D721Med (cell line): ENCODE data around the gene UPK3A.

ENCODE experiments used
- DNase-seq: peaks from one replicate; pipeline ENCODE4 v3.0.0; 2011; ENCODE audit warnings: low spot score; ENCODE audit not compliant: insufficient read length
- FAIRE-seq: peaks from 2 replicates; lab custom pipeline; 2011; peaks lifted over from hg19 to GRCh38; lab: Jason Lieb, UNC
- TF ChIP-seq, protein P1 (sequence below): IDR thresholded peaks from 2 replicates; pipeline ENCODE4 v1.5.1; 2012; ENCODE audit warnings: mild to moderate bottlenecking, control low read depth; ENCODE audit not compliant: insufficient read depth; ENCODE audit errors: missing control alignments

UPK3A gene

DNA sequence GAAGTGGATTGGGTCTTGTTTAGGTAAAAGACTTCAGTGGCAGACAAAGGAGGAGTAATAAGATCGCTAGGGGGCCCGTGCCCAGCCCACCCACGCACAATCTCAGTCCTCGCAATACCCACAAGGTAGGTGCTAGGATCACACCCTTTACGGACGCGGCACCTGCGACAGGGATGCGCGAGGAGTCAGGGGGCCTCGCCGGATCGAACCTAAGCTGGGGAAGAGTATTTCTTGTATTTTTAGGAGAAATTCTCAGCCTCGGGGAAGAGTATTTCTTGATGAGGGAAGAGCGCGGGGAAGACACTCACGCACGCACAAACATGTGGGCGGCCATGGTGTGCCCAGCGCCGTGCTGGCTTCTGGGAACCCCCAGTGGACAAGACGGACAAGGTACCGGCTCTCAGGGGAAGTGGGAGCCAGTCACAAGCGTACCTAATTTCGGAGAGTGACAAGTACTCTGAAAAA, 24.2 kb downstream of the UPK3A start:
- no peak for FAIRE-seq
- TF ChIP-seq, protein P1, sequence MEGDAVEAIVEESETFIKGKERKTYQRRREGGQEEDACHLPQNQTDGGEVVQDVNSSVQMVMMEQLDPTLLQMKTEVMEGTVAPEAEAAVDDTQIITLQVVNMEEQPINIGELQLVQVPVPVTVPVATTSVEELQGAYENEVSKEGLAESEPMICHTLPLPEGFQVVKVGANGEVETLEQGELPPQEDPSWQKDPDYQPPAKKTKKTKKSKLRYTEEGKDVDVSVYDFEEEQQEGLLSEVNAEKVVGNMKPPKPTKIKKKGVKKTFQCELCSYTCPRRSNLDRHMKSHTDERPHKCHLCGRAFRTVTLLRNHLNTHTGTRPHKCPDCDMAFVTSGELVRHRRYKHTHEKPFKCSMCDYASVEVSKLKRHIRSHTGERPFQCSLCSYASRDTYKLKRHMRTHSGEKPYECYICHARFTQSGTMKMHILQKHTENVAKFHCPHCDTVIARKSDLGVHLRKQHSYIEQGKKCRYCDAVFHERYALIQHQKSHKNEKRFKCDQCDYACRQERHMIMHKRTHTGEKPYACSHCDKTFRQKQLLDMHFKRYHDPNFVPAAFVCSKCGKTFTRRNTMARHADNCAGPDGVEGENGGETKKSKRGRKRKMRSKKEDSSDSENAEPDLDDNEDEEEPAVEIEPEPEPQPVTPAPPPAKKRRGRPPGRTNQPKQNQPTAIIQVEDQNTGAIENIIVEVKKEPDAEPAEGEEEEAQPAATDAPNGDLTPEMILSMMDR: no peak
- DNase-seq: no peak

DNA sequence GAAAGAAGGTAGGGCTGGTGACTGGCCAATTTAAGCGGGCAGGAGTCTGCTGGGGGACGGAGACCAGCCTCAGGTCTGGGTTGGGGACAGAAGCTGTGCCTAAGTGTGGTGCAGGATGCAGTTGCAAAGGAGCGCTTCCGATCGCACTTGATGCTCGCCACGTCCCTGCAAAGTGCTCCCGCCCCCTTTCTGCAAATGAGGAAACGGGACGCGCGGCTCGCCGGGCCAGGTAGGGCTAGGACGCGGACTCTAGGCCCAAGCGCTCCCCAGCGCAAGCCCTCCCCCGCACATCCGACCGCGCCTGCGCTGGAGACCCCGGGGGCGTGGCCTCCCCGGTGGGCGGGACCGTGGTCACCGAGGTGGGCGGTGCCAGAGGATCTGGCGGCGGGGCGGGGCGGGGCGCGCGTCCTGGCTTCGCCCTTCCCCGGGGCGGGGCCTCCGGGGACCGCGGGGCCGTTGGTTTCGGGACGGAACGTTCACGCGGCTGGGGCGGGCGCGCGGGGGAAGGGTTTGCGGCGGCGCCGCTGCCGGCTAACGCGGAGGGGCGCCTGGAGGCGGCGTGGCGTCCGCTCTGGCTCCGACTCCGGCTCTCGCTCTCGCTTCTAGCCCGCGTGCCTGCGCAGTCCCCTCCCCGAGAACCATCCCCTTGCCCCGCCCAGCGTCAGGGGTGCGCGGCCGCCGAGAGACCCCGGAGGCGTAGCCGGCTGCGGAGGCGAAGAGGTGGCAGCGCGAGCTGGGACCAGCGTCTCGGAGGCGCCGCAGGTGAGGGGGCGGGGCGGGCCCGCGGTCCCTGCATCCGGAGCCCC, 24.9 kb downstream of the UPK3A start, which contains the start of gene FAM118A:
Gene FAM118A, plus strand, starts transcription at position 513 of the 806 bp plus-strand sequence. CDS start 12,446 bp downstream, outside the sequence.
- FAIRE-seq: no peak
- TF ChIP-seq, protein P1: no peak
- peak; percentile 53 for DNase-seq

DNA sequence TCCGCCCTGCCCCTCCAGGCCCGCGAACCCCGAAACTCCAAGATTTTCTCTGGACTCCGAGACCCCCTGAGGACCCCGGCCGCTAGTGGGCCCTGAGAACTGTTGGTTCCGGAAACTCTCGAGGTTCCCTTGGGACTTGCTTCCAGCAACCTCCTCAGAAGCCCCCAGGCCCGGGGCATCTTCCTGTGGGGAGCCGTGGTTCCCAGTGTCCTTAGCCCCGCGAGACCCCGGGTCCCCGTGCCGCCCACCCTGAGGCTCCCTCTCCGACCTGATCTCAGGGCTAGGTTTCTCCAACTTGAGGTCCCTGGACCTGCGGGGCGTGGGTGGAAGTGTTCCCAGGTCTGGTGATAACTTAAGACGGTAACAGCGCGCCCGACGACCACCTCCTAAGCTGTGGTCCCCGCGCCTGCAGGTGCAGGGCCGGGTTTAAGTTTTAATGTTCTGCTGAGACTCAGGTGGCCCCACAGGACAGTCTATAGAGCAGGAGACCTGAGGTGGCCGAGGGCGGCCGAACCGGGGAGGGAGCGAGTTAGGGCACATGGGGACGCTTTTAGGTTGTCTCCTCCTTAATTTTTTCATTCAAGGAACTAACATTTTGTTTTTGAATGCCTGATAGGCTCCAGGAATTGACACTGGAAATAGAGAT, 25.7 kb downstream of the UPK3A start:
- DNase-seq (no peak), FAIRE-seq (no peak)
- TF ChIP-seq, protein P1: no peak

DNA sequence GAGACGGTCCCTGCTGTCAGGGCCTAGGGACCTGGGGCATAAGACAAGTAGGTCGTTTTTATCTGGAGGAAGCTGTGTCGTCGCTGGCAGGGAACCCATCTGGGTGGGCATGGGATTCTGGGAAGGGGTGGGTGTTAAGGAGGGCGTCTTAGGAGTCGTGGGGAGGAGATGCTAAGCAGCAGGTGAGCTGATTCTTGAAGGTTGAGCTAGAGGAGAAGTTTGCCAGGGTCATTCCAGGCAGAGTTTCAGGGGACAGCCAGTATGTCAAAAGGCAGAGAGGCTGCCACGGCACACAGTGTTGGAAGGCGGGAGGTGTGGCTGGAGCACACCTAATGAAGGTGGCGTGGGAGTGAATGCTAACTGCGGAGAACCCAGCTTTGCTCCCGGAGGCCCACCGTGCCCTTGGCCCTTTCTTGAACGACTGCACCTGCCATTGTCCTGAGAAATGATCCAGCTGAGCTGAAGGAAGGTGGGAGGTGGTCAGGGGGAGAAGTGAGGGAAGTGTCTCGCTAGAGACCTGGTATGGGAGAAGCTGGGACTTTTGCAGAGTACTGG, 26.3 kb downstream of the UPK3A start:
- FAIRE-seq: no peak
- DNase-seq: no peak
- TF ChIP-seq, protein P1: no peak

DNA sequence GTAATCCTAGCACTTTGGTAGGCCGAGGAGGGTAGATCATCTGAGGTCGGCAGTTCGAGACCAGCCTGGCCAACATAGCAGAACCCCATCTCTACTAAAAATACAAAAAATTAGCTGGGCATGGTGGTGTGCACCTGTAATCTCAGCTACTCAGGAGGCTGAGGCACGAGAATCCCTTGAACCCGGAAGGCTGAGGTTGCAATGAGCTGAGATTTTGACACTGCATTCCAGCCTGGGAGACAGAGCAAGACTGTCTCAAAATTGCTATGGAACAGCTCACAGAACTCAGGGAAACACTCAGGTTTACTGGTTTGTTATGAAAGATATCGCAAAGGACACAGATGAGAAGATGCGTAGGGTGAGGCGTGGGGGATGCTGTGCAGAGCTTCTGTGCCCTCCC, 27.7 kb downstream of the UPK3A start:
- TF ChIP-seq, protein P1: no peak
- DNase-seq (no peak), FAIRE-seq (no peak)

DNA sequence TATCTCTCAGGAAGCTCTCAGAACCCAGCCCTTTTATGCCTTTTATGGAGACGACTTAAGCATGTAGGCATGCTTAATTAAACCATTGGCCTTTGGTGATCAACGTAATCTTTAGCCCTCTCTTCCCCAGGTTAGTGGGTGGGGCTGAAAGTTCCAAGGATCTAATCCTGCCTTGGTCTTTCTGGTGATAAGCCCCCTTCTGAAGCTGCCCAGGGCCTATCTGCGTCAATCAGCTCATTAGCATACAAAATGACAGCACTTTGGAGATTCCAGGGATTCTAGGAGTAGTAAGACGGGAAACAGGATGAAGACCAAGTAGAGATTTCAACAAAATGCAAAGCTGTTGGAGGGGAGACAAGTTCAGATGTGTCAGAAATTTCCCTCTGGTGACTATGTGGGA, 28.1 kb downstream of the UPK3A start:
- TF ChIP-seq, protein P1: no peak
- no peak for FAIRE-seq
- no peak for DNase-seq
